HepG2 (cell line): Measurements from ENCODE around the gene SLC27A2. TPM values are rescaled to one million over a fixed set of nuclear protein-coding genes. Genes with fewer than 3 reads are reported as not detected.

Source experiments
- ATAC-seq: fragments of 200-7000 bp; cut with Tn5 transposase; 3 replicates; pipeline ENCODE4 v1.9.1; 2020; ENCODE audit warnings: mild to moderate bottlenecking, moderate library complexity
- BruUV-seq: library from RNA; stranded (reverse); fragments of 400-500 nt; replicated peaks from 2 replicates; lab custom pipeline; 2021; lab: Mats Ljungman, UMichigan
- CTCF ChIA-PET: fragments of 300-600 bp; formaldehyde crosslinking; extraction: SDS; loops from one replicate; lab custom pipeline; 2021; ENCODE audit warnings: low total read pairs, inconsistent platforms, low intra/inter-chr PET ratio; lab: Yijun Ruan, JAX
- POLR2A ChIA-PET: fragments of 350-600 bp; sonication (Branson Sonifier 250); formaldehyde crosslinking; loops from one replicate; lab custom pipeline; 2020; ENCODE audit warnings: antibody characterized with exemption, inconsistent platforms; lab: Yijun Ruan, JAX
- DNase-seq: peaks from one replicate; pipeline ENCODE4 v3.0.0-alpha.2; 2015; ENCODE audit warnings: low spot score
- FAIRE-seq: peaks from 3 replicates; lab custom pipeline; 2011; peaks lifted over from hg19 to GRCh38; lab: Jason Lieb, UNC
- H2AFZ ChIP-seq: one replicate; pipeline ENCODE4 v1.6.1; 2011; ENCODE audit warnings: low read length, inconsistent platforms
- H3K27ac ChIP-seq: fragments of 300-600 bp; 3 replicates; pipeline ENCODE4 v1.8.0; 2011; ENCODE audit warnings: mixed run types, mild to moderate bottlenecking, mixed read lengths, low read length, inconsistent platforms; ENCODE audit not compliant: insufficient read depth; ENCODE audit errors: extremely low read length
- H3K27me3 ChIP-seq, 2 experiments: fragments of 200-600 bp in 1 of 2; 2 replicates in 1 of 2; 3 replicates in 1 of 2; pipeline versions ENCODE4 v1.6.0 to v1.8.0; 2011; ENCODE audit warnings: low read length in 2 of 2, mild to moderate bottlenecking in 2 of 2, moderate library complexity in 2 of 2, inconsistent platforms in 1 of 2; ENCODE audit not compliant: insufficient read depth in 2 of 2, control insufficient read depth in 1 of 2
- H3K36me3 ChIP-seq, 2 experiments: fragments of 200-600 bp in 1 of 2; replicated peaks in 1 of 2; 2 replicates in 1 of 2; 3 replicates in 1 of 2; pipeline versions ENCODE4 v1.5.1 to v1.8.0; 2011; ENCODE audit warnings: low read length in 2 of 2, inconsistent platforms in 1 of 2; ENCODE audit not compliant: insufficient read depth in 2 of 2, control insufficient read depth in 1 of 2
- H3K4me1 ChIP-seq: 2 replicates; pipeline ENCODE4 v1.5.1; 2012; ENCODE audit warnings: low read length, inconsistent platforms; ENCODE audit not compliant: insufficient read depth
- H3K4me2 ChIP-seq: 2 replicates; pipeline ENCODE4 v1.6.0; 2011; ENCODE audit warnings: low read depth, low read length, inconsistent platforms
- H3K4me3 ChIP-seq, 3 experiments: fragments of 200-600 bp in 1 of 3; sonication (generic), shearing (Covaris generic) in 1 of 3; replicated peaks in 1 of 3; 2 replicates each; pipeline ENCODE4 v1.5.1; 2011 to 2016; ENCODE audit warnings: low read length in 3 of 3, inconsistent platforms in 2 of 3, low read depth in 2 of 3, mild to moderate bottlenecking in 2 of 3, control low read depth in 1 of 3, mixed read lengths in 1 of 3; ENCODE audit not compliant: insufficient read depth in 1 of 3
- H3K79me2 ChIP-seq: one replicate; pipeline ENCODE4 v1.6.1; 2011; ENCODE audit warnings: low read length, inconsistent platforms; ENCODE audit not compliant: insufficient read depth
- H3K9ac ChIP-seq: 2 replicates; pipeline ENCODE4 v1.6.0; 2011; ENCODE audit warnings: mild to moderate bottlenecking, low read depth, low read length, inconsistent platforms; ENCODE audit not compliant: insufficient read depth
- H3K9me3 ChIP-seq: 2 replicates; pipeline ENCODE4 v1.5.1; 2012; ENCODE audit warnings: mild to moderate bottlenecking, low read length
- H4K20me1 ChIP-seq: 2 replicates; pipeline ENCODE4 v1.6.0; 2011; ENCODE audit warnings: inconsistent platforms, mild to moderate bottlenecking, low read length, moderate library complexity; ENCODE audit not compliant: insufficient read depth
- FOXA3 ChIP-seq: IDR thresholded peaks from 2 replicates; pipeline ENCODE4 v1.6.1; 2016; ENCODE audit warnings: missing genetic modification reagents, missing compliant biosample characterization
- HHEX ChIP-seq: IDR thresholded peaks from 2 replicates; pipeline ENCODE4 v1.6.1; 2016; ENCODE audit warnings: control low read depth
- HOXA3 ChIP-seq: sonication (generic); formaldehyde crosslinking; IDR thresholded peaks from 2 replicates; pipeline ENCODE4 v1.5.0; 2020; ENCODE audit warnings: missing genetic modification reagents
- NR2F6 ChIP-seq, 2 experiments: IDR thresholded peaks; 2 replicates each; pipeline ENCODE4 v1.6.1; 2016; ENCODE audit warnings: antibody characterized with exemption in 1 of 2, mild to moderate bottlenecking in 1 of 2
- RCOR2 ChIP-seq: IDR thresholded peaks from 2 replicates; pipeline ENCODE4 v1.6.1; 2016; ENCODE audit warnings: missing biosample characterization, missing genetic modification reagents
- RFXANK ChIP-seq: IDR thresholded peaks from 2 replicates; pipeline ENCODE4 v1.6.1; 2016
- SAP130 ChIP-seq: IDR thresholded peaks from 2 replicates; pipeline ENCODE4 v1.6.1; 2016; ENCODE audit warnings: low read depth
- SOX13 ChIP-seq, 3 experiments: fragments of 450-650 bp in 1 of 3; sonication (generic) in 1 of 3; formaldehyde crosslinking in 1 of 3; IDR thresholded peaks in 2 of 3; conservative IDR thresholded peaks in 1 of 3; 2 replicates each; pipeline versions ENCODE4 v1.5.0 to v1.6.1; 2016 to 2020; ENCODE audit warnings: antibody characterized with exemption in 1 of 3, mild to moderate bottlenecking in 1 of 3, missing compliant biosample characterization in 1 of 3, missing genetic modification reagents in 1 of 3, moderate library complexity in 1 of 3
- SOX6 ChIP-seq, 2 experiments: fragments of 450-650 bp in 1 of 2; sonication (generic) in 1 of 2; formaldehyde crosslinking in 1 of 2; IDR thresholded peaks; 2 replicates each; pipeline versions ENCODE4 v1.4.0 to v1.6.1; 2017 to 2020; ENCODE audit warnings: antibody characterized with exemption in 1 of 2, mild to moderate bottlenecking in 1 of 2, missing genetic modification reagents in 1 of 2
- SP1 ChIP-seq, 2 experiments: fragments of 450-650 bp in 1 of 2; sonication (generic) in 1 of 2; formaldehyde crosslinking in 1 of 2; IDR thresholded peaks; 2 replicates each; pipeline versions ENCODE4 v1.4.0 to v1.6.1; 2016 to 2020; ENCODE audit warnings: missing genetic modification reagents in 1 of 2
- TBX2 ChIP-seq: sonication (generic); formaldehyde crosslinking; IDR thresholded peaks from 2 replicates; pipeline ENCODE4 v1.5.0; 2020; ENCODE audit warnings: missing genetic modification reagents, mild to moderate bottlenecking, borderline replicate concordance
- TCF7 ChIP-seq: sonication (generic); IDR thresholded peaks from 2 replicates; pipeline ENCODE4 v1.6.1; 2016; ENCODE audit warnings: antibody characterized with exemption, low read depth
- XBP1 ChIP-seq: sonication (generic); formaldehyde crosslinking; IDR thresholded peaks from 2 replicates; pipeline ENCODE4 v1.5.0; 2020; ENCODE audit warnings: missing genetic modification reagents
- XRCC5 ChIP-seq: fragments of 200-400 bp; formaldehyde crosslinking; optimal IDR thresholded peaks from 2 replicates; pipeline ENCODE3; 2017; ENCODE audit warnings: mild to moderate bottlenecking, low read length
- ZKSCAN1 ChIP-seq: fragments of 150-350 bp; IDR thresholded peaks from 2 replicates; pipeline ENCODE4 v1.6.1; 2014; ENCODE audit warnings: low read length
- ZNF143 ChIP-seq: sonication (generic); formaldehyde crosslinking; IDR thresholded peaks from 2 replicates; pipeline ENCODE4 v1.4.0; 2020; ENCODE audit warnings: missing genetic modification reagents
- ZNF749 ChIP-seq: sonication (generic); formaldehyde crosslinking; IDR thresholded peaks from 2 replicates; pipeline ENCODE4 v1.8.0; 2022; ENCODE audit warnings: mild to moderate bottlenecking, missing genetic modification reagents, moderate library complexity, borderline replicate concordance
- WGBS: methylation state at CpG from one replicate; pipeline ENCODE4 v1.1.6; 2017; ENCODE audit warnings: low lambda C conversion rate; 5-methylcytosine and 5-hydroxymethylcytosine counted together
- in situ Hi-C: cut with HindIII; loops from 2 replicates; pipeline ENCODE4 v1.10.0; 2017; ENCODE audit warnings: low pct_unique_long_range_greater_than_20kb; ENCODE audit not compliant: extremely low pct_ligation_motif_present
- intact Hi-C: fragments of 100-400 bp; cut with micrococcal nuclease; formaldehyde crosslinking; loops from one replicate; pipeline ENCODE4 v1.10.0; 2022; ENCODE audit not compliant: unreplicated experiment
- polyA plus RNA-seq, 8 experiments: library from polyadenylated mRNA; depleted of rRNA in 3 of 8; stranded (reverse) in 7 of 8; unstranded in 1 of 8; fragments of >200 nt; fragmentation: Illumina TruSeq in 4 of 8; extraction: Trizol in 4 of 8; gene quantifications; 2 replicates each; pipeline versions ENCODE4 v1.2.1 to v1.2.3, GENCODE V29; 2011 to 2016; ENCODE audit warnings: low read depth in 4 of 8, missing spikeins in 1 of 8, mixed read lengths in 1 of 8; ENCODE audit not compliant: insufficient read depth in 1 of 8
- total RNA-seq, 5 experiments: library from RNA; depleted of rRNA; stranded (reverse); fragments of >200 nt; fragmentation: Illumina TruSeq; extraction: Trizol; gene quantifications; 2 replicates each; pipeline ENCODE4 v1.2.3, GENCODE V29; 2016; ENCODE audit warnings: low read depth in 1 of 5
- TF ChIP-seq, protein P1 (sequence below): IDR thresholded peaks from 2 replicates; pipeline ENCODE4 v1.6.1; 2016; ENCODE audit warnings: mild to moderate bottlenecking, missing biosample characterization, missing genetic modification reagents
- TF ChIP-seq, protein P2 (sequence below): IDR thresholded peaks from 2 replicates; pipeline ENCODE4 v1.4.0; 2020; ENCODE audit warnings: mild to moderate bottlenecking, missing genetic modification reagents
- TF ChIP-seq, protein P3 (sequence below): sonication (generic); formaldehyde crosslinking; IDR thresholded peaks from 2 replicates; pipeline ENCODE4 v1.4.0; 2020; ENCODE audit warnings: missing genetic modification reagents

SLC27A2 gene
- total and polyA plus RNA-seq, 2 of the 13 experiments (the other 11 are each of a cell fraction or from before 2014, with no cell fraction given): 14.6 to 23.4 TPM

DNA sequence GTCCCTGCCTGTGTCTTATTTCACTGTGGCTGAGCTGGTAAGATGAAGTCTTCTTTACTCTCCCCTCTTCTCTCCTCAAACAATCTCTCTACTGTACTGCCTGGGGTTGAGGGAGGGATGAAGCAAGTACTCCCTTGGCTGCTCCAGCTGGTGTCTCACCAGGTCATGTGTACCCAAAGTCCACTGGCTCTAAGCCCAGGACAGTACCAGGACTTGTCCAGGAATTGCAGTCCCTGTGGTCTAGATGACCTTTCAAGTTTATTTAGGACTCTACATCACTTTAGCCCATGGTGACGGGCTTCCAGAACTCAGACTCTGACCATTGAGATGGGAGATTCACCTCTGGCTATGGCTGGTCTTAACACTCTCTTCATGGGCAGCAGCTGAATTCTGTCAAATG, 17.5 kb upstream of the SLC27A2 start:
- H3K9me3 ChIP-seq: no peaks in the 10 kb centered on the region
- in situ Hi-C loops: no loop called here
- H2AFZ ChIP-seq: no peak overlapping the region
- H3K4me2 ChIP-seq: peak overlapping the region; percentile 18; the same call in 1 of the 2 replicates
- FAIRE-seq: peak; percentile 72
- H3K27me3 ChIP-seq: no peaks in the 10 kb centered on the region
- no peak overlapping the region for H3K27ac ChIP-seq
- intact Hi-C loops: no loop called here
- ChIA-PET POLR2A (interaction anchor here (1.2 kb wide), 1 partner anchor 21 kb away, joined by 3 read pairs; no protein-coding TSS in a partner anchor), CTCF (interaction anchor here (0.6 kb wide), 1 partner anchor 423 kb away, joined by 5 read pairs; no protein-coding TSS in a partner anchor)
- H3K36me3 ChIP-seq: no peaks in the 10 kb centered on the region
- peak; percentile 96 for ATAC-seq
- BruUV-seq: no TSS peak
- no peak overlapping the region for H3K9ac ChIP-seq
- no peaks in the 10 kb centered on the region for H3K79me2 ChIP-seq
- no peak overlapping the region for H3K4me3 ChIP-seq
- no peaks in the 10 kb centered on the region for H4K20me1 ChIP-seq
- peaks cover 58% of the 10 kb centered on the region for H3K4me1 ChIP-seq
- peak; percentile 86 for DNase-seq
- 0% methylated on average over 1 of the region's 1 CpG for WGBS
- TF ChIP-seq, protein P1, sequence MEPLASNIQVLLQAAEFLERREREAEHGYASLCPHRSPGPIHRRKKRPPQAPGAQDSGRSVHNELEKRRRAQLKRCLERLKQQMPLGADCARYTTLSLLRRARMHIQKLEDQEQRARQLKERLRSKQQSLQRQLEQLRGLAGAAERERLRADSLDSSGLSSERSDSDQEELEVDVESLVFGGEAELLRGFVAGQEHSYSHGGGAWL (CRISPR knock-in tag): no peak
- TF ChIP-seq ZKSCAN1 (no peak), SOX13 (IDR thresholded peaks at IDR 0.05) (no peak), SOX13 (CRISPR knock-in tag; conservative IDR thresholded peaks at IDR 0.05 in 1 of 2, IDR thresholded peaks at IDR 0.05 in 1 of 2) (peak in 1 of 2 experiments; percentile 9; a peak in 1 of 4 replicates), TBX2 (no peak), SOX6 (IDR thresholded peaks at IDR 0.05) (no peak), SOX6 (CRISPR knock-in tag; IDR thresholded peaks at IDR 0.05) (0 out of 2 replicates have a peak, but pooled peaks have one; percentile 24), FOXA3 (CRISPR knock-in tag) (peak; percentile 37; the same call in 1 of the 2 replicates), ZNF749 (CRISPR knock-in tag) (no peak), SAP130 (CRISPR knock-in tag) (peak; percentile 50), XBP1 (CRISPR knock-in tag) (no peak), TCF7 (no peak), RCOR2 (CRISPR knock-in tag) (0 out of 2 replicates have a peak, but pooled peaks have one; percentile 33), ZNF143 (no peak), HHEX (peak; percentile 32; the same call in 1 of the 2 replicates), RFXANK (no peak), SP1 (IDR thresholded peaks at IDR 0.05) (no peak), SP1 (CRISPR knock-in tag; IDR thresholded peaks at IDR 0.05) (no peak), HOXA3 (CRISPR knock-in tag) (peak; percentile 47; the same call in 1 of the 2 replicates), NR2F6 (IDR thresholded peaks at IDR 0.05) (peak; percentile 34; the same call in 1 of the 2 replicates), NR2F6 (CRISPR knock-in tag; IDR thresholded peaks at IDR 0.05) (peak; percentile 62; the same call in 1 of the 2 replicates), XRCC5 (peak; percentile 61)
- TF ChIP-seq, protein P2, sequence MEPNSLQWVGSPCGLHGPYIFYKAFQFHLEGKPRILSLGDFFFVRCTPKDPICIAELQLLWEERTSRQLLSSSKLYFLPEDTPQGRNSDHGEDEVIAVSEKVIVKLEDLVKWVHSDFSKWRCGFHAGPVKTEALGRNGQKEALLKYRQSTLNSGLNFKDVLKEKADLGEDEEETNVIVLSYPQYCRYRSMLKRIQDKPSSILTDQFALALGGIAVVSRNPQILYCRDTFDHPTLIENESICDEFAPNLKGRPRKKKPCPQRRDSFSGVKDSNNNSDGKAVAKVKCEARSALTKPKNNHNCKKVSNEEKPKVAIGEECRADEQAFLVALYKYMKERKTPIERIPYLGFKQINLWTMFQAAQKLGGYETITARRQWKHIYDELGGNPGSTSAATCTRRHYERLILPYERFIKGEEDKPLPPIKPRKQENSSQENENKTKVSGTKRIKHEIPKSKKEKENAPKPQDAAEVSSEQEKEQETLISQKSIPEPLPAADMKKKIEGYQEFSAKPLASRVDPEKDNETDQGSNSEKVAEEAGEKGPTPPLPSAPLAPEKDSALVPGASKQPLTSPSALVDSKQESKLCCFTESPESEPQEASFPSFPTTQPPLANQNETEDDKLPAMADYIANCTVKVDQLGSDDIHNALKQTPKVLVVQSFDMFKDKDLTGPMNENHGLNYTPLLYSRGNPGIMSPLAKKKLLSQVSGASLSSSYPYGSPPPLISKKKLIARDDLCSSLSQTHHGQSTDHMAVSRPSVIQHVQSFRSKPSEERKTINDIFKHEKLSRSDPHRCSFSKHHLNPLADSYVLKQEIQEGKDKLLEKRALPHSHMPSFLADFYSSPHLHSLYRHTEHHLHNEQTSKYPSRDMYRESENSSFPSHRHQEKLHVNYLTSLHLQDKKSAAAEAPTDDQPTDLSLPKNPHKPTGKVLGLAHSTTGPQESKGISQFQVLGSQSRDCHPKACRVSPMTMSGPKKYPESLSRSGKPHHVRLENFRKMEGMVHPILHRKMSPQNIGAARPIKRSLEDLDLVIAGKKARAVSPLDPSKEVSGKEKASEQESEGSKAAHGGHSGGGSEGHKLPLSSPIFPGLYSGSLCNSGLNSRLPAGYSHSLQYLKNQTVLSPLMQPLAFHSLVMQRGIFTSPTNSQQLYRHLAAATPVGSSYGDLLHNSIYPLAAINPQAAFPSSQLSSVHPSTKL: peak; percentile 47; the same call in 1 of the 2 replicates
- TF ChIP-seq, protein P3, sequence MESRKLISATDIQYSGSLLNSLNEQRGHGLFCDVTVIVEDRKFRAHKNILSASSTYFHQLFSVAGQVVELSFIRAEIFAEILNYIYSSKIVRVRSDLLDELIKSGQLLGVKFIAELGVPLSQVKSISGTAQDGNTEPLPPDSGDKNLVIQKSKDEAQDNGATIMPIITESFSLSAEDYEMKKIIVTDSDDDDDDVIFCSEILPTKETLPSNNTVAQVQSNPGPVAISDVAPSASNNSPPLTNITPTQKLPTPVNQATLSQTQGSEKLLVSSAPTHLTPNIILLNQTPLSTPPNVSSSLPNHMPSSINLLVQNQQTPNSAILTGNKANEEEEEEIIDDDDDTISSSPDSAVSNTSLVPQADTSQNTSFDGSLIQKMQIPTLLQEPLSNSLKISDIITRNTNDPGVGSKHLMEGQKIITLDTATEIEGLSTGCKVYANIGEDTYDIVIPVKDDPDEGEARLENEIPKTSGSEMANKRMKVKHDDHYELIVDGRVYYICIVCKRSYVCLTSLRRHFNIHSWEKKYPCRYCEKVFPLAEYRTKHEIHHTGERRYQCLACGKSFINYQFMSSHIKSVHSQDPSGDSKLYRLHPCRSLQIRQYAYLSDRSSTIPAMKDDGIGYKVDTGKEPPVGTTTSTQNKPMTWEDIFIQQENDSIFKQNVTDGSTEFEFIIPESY (CRISPR knock-in tag): 0 out of 2 replicates have a peak, but pooled peaks have one; percentile 20
